Bronchial epithelial cell (primary cell): Measurements from ENCODE around the gene ZNF816. TPM values are rescaled to one million over a fixed set of nuclear protein-coding genes. Genes with fewer than 3 reads are reported as not detected.

Experiments used
- DNase-seq: peaks from one replicate; pipeline ENCODE4 v3.0.0-alpha.2; 2010; ENCODE audit warnings: low read depth
- FAIRE-seq: peaks from 2 replicates; lab custom pipeline; 2011; peaks lifted over from hg19 to GRCh38; lab: Jason Lieb, UNC
- H3K27me3 ChIP-seq: 2 replicates; pipeline ENCODE4 v1.5.1; 2011; ENCODE audit warnings: low read length; ENCODE audit not compliant: control insufficient read depth, insufficient read depth
- H3K36me3 ChIP-seq: 2 replicates; pipeline ENCODE4 v1.5.1; 2011; ENCODE audit warnings: low read length; ENCODE audit not compliant: control insufficient read depth, insufficient read depth
- H3K4me3 ChIP-seq: 2 replicates; pipeline ENCODE4 v1.5.1; 2011; ENCODE audit warnings: mild to moderate bottlenecking, low read depth, low read length, control low read depth
- total RNA-seq: library from RNA; depleted of rRNA; stranded (reverse); fragments of >200 nt; gene quantifications from 2 replicates; pipeline ENCODE4 v1.2.1, GENCODE V29; 2014
- TF ChIP-seq, protein P1 (sequence below): IDR thresholded peaks from 2 replicates; pipeline ENCODE4 v1.5.1; 2011; ENCODE audit warnings: mild to moderate bottlenecking, moderate library complexity, low read length, control low read depth, inconsistent platforms; ENCODE audit not compliant: insufficient read depth, severe bottlenecking

ZNF816 gene
- total RNA-seq, 1 donor from 2014 or later: 24.0 TPM

DNA sequence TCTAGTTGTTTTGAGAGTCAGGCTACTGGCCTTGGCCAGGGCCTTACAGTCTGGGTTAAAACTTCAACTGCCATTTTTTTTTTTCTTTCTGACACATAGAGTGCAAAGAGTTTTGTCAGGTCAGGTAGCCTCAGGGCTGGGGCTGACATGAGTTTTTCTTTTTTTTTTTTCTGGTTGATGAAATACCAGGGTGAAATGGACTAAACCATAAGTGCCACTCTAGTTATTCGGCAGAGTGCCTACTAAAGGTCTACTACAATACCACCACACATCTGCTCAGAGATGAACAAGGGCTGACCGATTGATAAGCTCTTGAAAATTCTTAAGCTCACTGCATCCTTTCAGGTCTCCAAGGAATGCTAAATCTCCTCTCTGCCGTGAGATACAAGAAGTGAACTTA is 60.8 kb downstream of the ZNF816 start:
- no peaks in the 10 kb centered on the region for H3K27me3 ChIP-seq
- FAIRE-seq: no peak
- no peak for DNase-seq
- H3K4me3 ChIP-seq: no peak overlapping the region
- no peaks in the 10 kb centered on the region for H3K36me3 ChIP-seq
- TF ChIP-seq, protein P1, sequence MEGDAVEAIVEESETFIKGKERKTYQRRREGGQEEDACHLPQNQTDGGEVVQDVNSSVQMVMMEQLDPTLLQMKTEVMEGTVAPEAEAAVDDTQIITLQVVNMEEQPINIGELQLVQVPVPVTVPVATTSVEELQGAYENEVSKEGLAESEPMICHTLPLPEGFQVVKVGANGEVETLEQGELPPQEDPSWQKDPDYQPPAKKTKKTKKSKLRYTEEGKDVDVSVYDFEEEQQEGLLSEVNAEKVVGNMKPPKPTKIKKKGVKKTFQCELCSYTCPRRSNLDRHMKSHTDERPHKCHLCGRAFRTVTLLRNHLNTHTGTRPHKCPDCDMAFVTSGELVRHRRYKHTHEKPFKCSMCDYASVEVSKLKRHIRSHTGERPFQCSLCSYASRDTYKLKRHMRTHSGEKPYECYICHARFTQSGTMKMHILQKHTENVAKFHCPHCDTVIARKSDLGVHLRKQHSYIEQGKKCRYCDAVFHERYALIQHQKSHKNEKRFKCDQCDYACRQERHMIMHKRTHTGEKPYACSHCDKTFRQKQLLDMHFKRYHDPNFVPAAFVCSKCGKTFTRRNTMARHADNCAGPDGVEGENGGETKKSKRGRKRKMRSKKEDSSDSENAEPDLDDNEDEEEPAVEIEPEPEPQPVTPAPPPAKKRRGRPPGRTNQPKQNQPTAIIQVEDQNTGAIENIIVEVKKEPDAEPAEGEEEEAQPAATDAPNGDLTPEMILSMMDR: no peak

Other genes with a start within 250 kb of the ZNF816 start
- gene ZNF611, start 227.8 kb downstream of the ZNF816 start, total RNA-seq: 10.0 TPM in 2 replicates
- gene ZNF600, start 176.1 kb downstream of the ZNF816 start, total RNA-seq: 9.1 and 10.0 TPM in 2 replicates
- gene ZNF28, start 141.2 kb downstream of the ZNF816 start, total RNA-seq: 30.3 and 44.4 TPM in 2 replicates
- 86.9 and 132 TPM in 2 replicates for gene ZNF468, start 105.3 kb downstream of the ZNF816 start, total RNA-seq
- gene ZNF320, start 65.2 kb downstream of the ZNF816 start, total RNA-seq: 12.3 and 23.4 TPM in 2 replicates
- gene ZNF888, start 39.5 kb downstream of the ZNF816 start, total RNA-seq: 9.7 and 13.2 TPM in 2 replicates
- gene ERVV-1, start 51.0 kb upstream of the ZNF816 start, total RNA-seq: not detected in 2 replicates
- gene ERVV-2, start 81.9 kb upstream of the ZNF816 start, total RNA-seq: not detected in 2 replicates
- 17.1 and 22.8 TPM in 2 replicates for gene ZNF160, start 140.5 kb upstream of the ZNF816 start, total RNA-seq
- 3.2 and 8.6 TPM in 2 replicates for gene ZNF415, start 170.0 kb upstream of the ZNF816 start, total RNA-seq
- gene ZNF347, start 196.2 kb upstream of the ZNF816 start, total RNA-seq: 7.2 and 7.9 TPM in 2 replicates
- gene ZNF665, start 230.5 kb upstream of the ZNF816 start, total RNA-seq: 1.6 and 2.8 TPM in 2 replicates